ENCODE measurements around the gene EREG.

DNA sequence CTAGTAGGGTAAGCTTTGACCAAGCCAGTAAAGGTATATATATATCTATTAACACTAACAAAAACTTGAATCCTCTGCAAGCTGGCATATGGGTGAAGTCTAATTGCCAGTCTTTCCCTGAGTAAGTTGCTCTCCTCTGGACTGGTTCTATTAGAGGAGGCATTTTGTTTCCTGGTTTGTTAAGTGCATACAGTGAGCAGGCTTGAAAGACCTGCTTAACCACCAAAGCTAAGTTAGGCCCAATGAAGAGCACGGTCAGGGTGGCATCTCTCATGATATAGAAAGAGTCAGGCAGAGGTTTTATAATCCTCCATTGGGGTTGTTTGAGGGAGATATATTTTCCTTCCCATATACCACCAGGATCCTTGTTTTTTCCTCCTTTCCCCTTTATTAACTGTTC lies 70.4 kb downstream of the EREG start:
- TF ChIP-seq, protein P1, sequence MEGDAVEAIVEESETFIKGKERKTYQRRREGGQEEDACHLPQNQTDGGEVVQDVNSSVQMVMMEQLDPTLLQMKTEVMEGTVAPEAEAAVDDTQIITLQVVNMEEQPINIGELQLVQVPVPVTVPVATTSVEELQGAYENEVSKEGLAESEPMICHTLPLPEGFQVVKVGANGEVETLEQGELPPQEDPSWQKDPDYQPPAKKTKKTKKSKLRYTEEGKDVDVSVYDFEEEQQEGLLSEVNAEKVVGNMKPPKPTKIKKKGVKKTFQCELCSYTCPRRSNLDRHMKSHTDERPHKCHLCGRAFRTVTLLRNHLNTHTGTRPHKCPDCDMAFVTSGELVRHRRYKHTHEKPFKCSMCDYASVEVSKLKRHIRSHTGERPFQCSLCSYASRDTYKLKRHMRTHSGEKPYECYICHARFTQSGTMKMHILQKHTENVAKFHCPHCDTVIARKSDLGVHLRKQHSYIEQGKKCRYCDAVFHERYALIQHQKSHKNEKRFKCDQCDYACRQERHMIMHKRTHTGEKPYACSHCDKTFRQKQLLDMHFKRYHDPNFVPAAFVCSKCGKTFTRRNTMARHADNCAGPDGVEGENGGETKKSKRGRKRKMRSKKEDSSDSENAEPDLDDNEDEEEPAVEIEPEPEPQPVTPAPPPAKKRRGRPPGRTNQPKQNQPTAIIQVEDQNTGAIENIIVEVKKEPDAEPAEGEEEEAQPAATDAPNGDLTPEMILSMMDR (IDR thresholded peaks at IDR 0.05; ENCODE audit: low read depth, low read length, missing input control) = no peak
- TF ChIP-seq SP1 (IDR thresholded peaks at IDR 0.05) (no peak), GABPA (IDR thresholded peaks at IDR 0.05 in 1 of 2, conservative IDR thresholded peaks at IDR 0.05 in 1 of 2) (no peak), EGR1 (IDR thresholded peaks at IDR 0.05; ENCODE audit: low read depth in 2 of 2) (no peak)
- TF ChIP-seq, protein P2, sequence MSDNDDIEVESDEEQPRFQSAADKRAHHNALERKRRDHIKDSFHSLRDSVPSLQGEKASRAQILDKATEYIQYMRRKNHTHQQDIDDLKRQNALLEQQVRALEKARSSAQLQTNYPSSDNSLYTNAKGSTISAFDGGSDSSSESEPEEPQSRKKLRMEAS (IDR thresholded peaks at IDR 0.05) = no peak
- TF ChIP-seq, protein P3, sequence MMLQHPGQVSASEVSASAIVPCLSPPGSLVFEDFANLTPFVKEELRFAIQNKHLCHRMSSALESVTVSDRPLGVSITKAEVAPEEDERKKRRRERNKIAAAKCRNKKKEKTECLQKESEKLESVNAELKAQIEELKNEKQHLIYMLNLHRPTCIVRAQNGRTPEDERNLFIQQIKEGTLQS (IDR thresholded peaks at IDR 0.05) = no peak
